ENCODE results near the gene PPP1R1B. TPM values are rescaled to one million over a fixed set of nuclear protein-coding genes. Genes with fewer than 3 reads are reported as not detected.

PPP1R1B gene
- polyA plus RNA-seq, 4 donors = 37.5 to 266 (median 45.8) TPM

- no peak for DNase-seq
- peaks cover 0 to 62% (median 0%) of the 10 kb centered on the region in 3 donors for H3K36me3 ChIP-seq (ENCODE audit: control insufficient read depth in 3 of 3, insufficient read depth in 2 of 3, low read depth in 1 of 3, low read length in 3 of 3)
- H3K9me3 ChIP-seq (ENCODE audit: control insufficient read depth in 2 of 2, insufficient read depth in 1 of 2, low read depth in 1 of 2, low read length in 1 of 2) = no peaks in the 10 kb centered on the region
- H3K4me1 ChIP-seq (ENCODE audit: control insufficient read depth in 3 of 3, insufficient read depth in 2 of 3, low read depth in 1 of 3, low read length in 2 of 3) = peaks cover 6 to 77% (median 12%) of the 10 kb centered on the region in 3 donors
- FAIRE-seq = no peak
- H3K27me3 ChIP-seq (ENCODE audit: control insufficient read depth in 3 of 3, insufficient read depth in 3 of 3, low read length in 3 of 3) = no peaks in the 10 kb centered on the region
- no peak overlapping the region for H3K4me3 ChIP-seq (ENCODE audit: low read depth in 1 of 3, low read length in 3 of 3)
- peak overlapping the region; percentile 86 to 98 (median 92) for H3K27ac ChIP-seq (ENCODE audit: low read depth in 1 of 3, low read length in 2 of 3)
- WGBS, 3 donors = 57 to 68% (median 58%) methylated on average over 13 of the region's 13 CpGs
Measured at GRCh38 chr17:39677542-39678339, 51.0 kb downstream of the PPP1R1B start.

- Histone ChIP-seq H3K36me3 (ENCODE audit: control insufficient read depth in 3 of 3, insufficient read depth in 2 of 3, low read depth in 1 of 3, low read length in 3 of 3) (peaks cover 0 to 68% (median 0%) of the 10 kb centered on the region in 3 donors), H3K27me3 (ENCODE audit: control insufficient read depth in 3 of 3, insufficient read depth in 3 of 3, low read length in 3 of 3) (no peaks in the 10 kb centered on the region), H3K27ac (ENCODE audit: low read depth in 1 of 3, low read length in 2 of 3) (peak overlapping the region; percentile 86 to 98 (median 93)), H3K4me1 (ENCODE audit: control insufficient read depth in 3 of 3, insufficient read depth in 2 of 3, low read depth in 1 of 3, low read length in 2 of 3) (peaks cover 6 to 77% (median 12%) of the 10 kb centered on the region in 3 donors), H3K4me3 (ENCODE audit: low read depth in 1 of 3, low read length in 3 of 3) (no peak overlapping the region), H3K9me3 (ENCODE audit: control insufficient read depth in 2 of 2, insufficient read depth in 1 of 2, low read depth in 1 of 2, low read length in 1 of 2) (no peaks in the 10 kb centered on the region)
- FAIRE-seq = no peak
- DNase-seq = peak; percentile 97
- WGBS, 3 donors = 20 to 67% (median 35%) methylated on average over 13 of the region's 13 CpGs
Measured at GRCh38 chr17:39678340-39679116, 51.8 kb downstream of the PPP1R1B start.

GRCh38 chr17:39679521-39680192 lies 52.9 kb downstream of the PPP1R1B start:
- Histone ChIP-seq H3K36me3 (ENCODE audit: control insufficient read depth in 3 of 3, insufficient read depth in 2 of 3, low read depth in 1 of 3, low read length in 3 of 3) (peaks cover 0 to 68% (median 0%) of the 10 kb centered on the region in 3 donors), H3K9me3 (ENCODE audit: control insufficient read depth in 2 of 2, insufficient read depth in 1 of 2, low read depth in 1 of 2, low read length in 1 of 2) (no peaks in the 10 kb centered on the region), H3K4me3 (ENCODE audit: low read depth in 1 of 3, low read length in 3 of 3) (no peak overlapping the region), H3K27me3 (ENCODE audit: control insufficient read depth in 3 of 3, insufficient read depth in 3 of 3, low read length in 3 of 3) (no peaks in the 10 kb centered on the region), H3K4me1 (ENCODE audit: control insufficient read depth in 3 of 3, insufficient read depth in 2 of 3, low read depth in 1 of 3, low read length in 2 of 3) (peaks cover 6 to 66% (median 12%) of the 10 kb centered on the region in 3 donors), H3K27ac (ENCODE audit: low read depth in 1 of 3, low read length in 2 of 3) (peak overlapping the region; percentile 86 to 98 (median 93))
- 40 to 58% (median 52%) methylated on average over 12 of the region's 12 CpGs for WGBS, 3 donors
- peak; percentile 59 to 63 for DNase-seq
- no peak for FAIRE-seq

GRCh38 chr17:39683295-39683939 lies 56.7 kb downstream of the PPP1R1B start:
- H3K4me3 ChIP-seq (ENCODE audit: low read depth in 1 of 3, low read length in 3 of 3) = no peak overlapping the region
- H3K27me3 ChIP-seq (ENCODE audit: control insufficient read depth in 3 of 3, insufficient read depth in 3 of 3, low read length in 3 of 3) = no peaks in the 10 kb centered on the region
- H3K9me3 ChIP-seq (ENCODE audit: control insufficient read depth in 2 of 2, insufficient read depth in 1 of 2, low read depth in 1 of 2, low read length in 1 of 2) = no peaks in the 10 kb centered on the region
- FAIRE-seq (no peak), DNase-seq (no peak)
- peaks cover 0 to 57% (median 0%) of the 10 kb centered on the region in 3 donors for H3K36me3 ChIP-seq (ENCODE audit: control insufficient read depth in 3 of 3, insufficient read depth in 2 of 3, low read depth in 1 of 3, low read length in 3 of 3)
- H3K27ac ChIP-seq (ENCODE audit: low read depth in 1 of 3, low read length in 2 of 3) = no peak overlapping the region
- 55 to 85% (median 62%) methylated on average over 9 of the region's 9 CpGs for WGBS, 3 donors
- H3K4me1 ChIP-seq (ENCODE audit: control insufficient read depth in 3 of 3, insufficient read depth in 2 of 3, low read depth in 1 of 3, low read length in 2 of 3) = peaks cover 3 to 35% (median 5%) of the 10 kb centered on the region in 3 donors

GRCh38 chr17:39684369-39685192 lies 57.8 kb downstream of the PPP1R1B start:
- H3K4me3 ChIP-seq (ENCODE audit: low read depth in 1 of 3, low read length in 3 of 3) = no peak overlapping the region
- no peak overlapping the region for H3K27ac ChIP-seq (ENCODE audit: low read depth in 1 of 3, low read length in 2 of 3)
- peaks cover 0 to 50% (median 0%) of the 10 kb centered on the region in 3 donors for H3K36me3 ChIP-seq (ENCODE audit: control insufficient read depth in 3 of 3, insufficient read depth in 2 of 3, low read depth in 1 of 3, low read length in 3 of 3)
- FAIRE-seq = no peak
- H3K4me1 ChIP-seq (ENCODE audit: control insufficient read depth in 3 of 3, insufficient read depth in 2 of 3, low read depth in 1 of 3, low read length in 2 of 3) = peaks cover 6 to 34% (median 7%) of the 10 kb centered on the region in 3 donors
- no peaks in the 10 kb centered on the region for H3K9me3 ChIP-seq (ENCODE audit: control insufficient read depth in 2 of 2, insufficient read depth in 1 of 2, low read depth in 1 of 2, low read length in 1 of 2)
- peak in 1 of 2 donors; percentile 52 for DNase-seq
- 66 to 88% (median 71%) methylated on average over 12 of the region's 12 CpGs for WGBS, 3 donors
- H3K27me3 ChIP-seq (ENCODE audit: control insufficient read depth in 3 of 3, insufficient read depth in 3 of 3, low read length in 3 of 3) = no peaks in the 10 kb centered on the region

Other genes with a start within 250 kb of the PPP1R1B start
- gene FBXL20, start 225.3 kb upstream of the PPP1R1B start, polyA plus RNA-seq = 10 to 100 TPM in 1 of 4 donors, 1 to 10 TPM in 3; 1.9 to 10.4 (median 3.0) TPM
- 10 to 100 TPM in 2 of 4 donors, 1 to 10 TPM in 2; 4.5 to 27.5 (median 10.0) TPM for gene MED1, start 175.7 kb upstream of the PPP1R1B start, polyA plus RNA-seq
- 10 to 100 TPM in 2 of 4 donors, 1 to 10 TPM in 2; 6.2 to 47.4 (median 11.3) TPM for gene CDK12, start 165.5 kb upstream of the PPP1R1B start, polyA plus RNA-seq
- gene NEUROD2, start 19.0 kb upstream of the PPP1R1B start, polyA plus RNA-seq = under 1 TPM in 3 of 4 donors, not detected in 1; 0.03 to 0.27 (median 0.04) TPM
- 10 to 100 TPM; 56.0 to 80.2 (median 67.6) TPM for gene STARD3, start 10.2 kb downstream of the PPP1R1B start, polyA plus RNA-seq
- gene TCAP, start 38.4 kb downstream of the PPP1R1B start, polyA plus RNA-seq = 10 to 100 TPM in 1 of 4 donors, 1 to 10 TPM in 2, under 1 TPM in 1; 0.85 to 27.6 (median 3.8) TPM
- gene PNMT, start 41.5 kb downstream of the PPP1R1B start, polyA plus RNA-seq = 1 to 10 TPM; 1.4 to 7.8 (median 4.9) TPM
- 10 to 100 TPM; 20.6 to 41.1 (median 28.6) TPM for gene PGAP3, start 61.1 kb downstream of the PPP1R1B start, polyA plus RNA-seq
- gene ERBB2, start 73.1 kb downstream of the PPP1R1B start, polyA plus RNA-seq = 100 to 1,000 TPM in 1 of 4 donors, 10 to 100 TPM in 3; 43.0 to 208 (median 69.7) TPM
- gene MIEN1, start 103.6 kb downstream of the PPP1R1B start, polyA plus RNA-seq = 100 to 1,000 TPM in 2 of 4 donors, 10 to 100 TPM in 2; 51.5 to 155 (median 114) TPM
- gene GRB7, start 111.0 kb downstream of the PPP1R1B start, polyA plus RNA-seq = 10 to 100 TPM; 10.9 to 42.4 (median 13.0) TPM
- gene IKZF3, start 237.4 kb downstream of the PPP1R1B start, polyA plus RNA-seq = 1 to 10 TPM in 3 of 4 donors, under 1 TPM in 1; 0.67 to 1.6 (median 1.4) TPM
- not detected for gene ZPBP2, start 241.2 kb downstream of the PPP1R1B start, polyA plus RNA-seq

Data from small intestine (tissue), 7 donors.